Right lobe of liver (tissue), 6 donors: ENCODE measurements around the gene NHSL2. TPM values are rescaled to one million over a fixed set of nuclear protein-coding genes. Genes with fewer than 3 reads are reported as not detected.

Source experiments
- ATAC-seq, 4 donors: fragments of 200-7000 bp; cut with Tn5 transposase; one replicate each; pipeline ENCODE4 v1.9.1; 2020; ENCODE audit warnings: mild to moderate bottlenecking in 4 of 4, moderate library complexity in 4 of 4
- DNase-seq, 3 donors: peaks; one replicate each; pipeline ENCODE4 v3.0.0-alpha.2; 2020
- H3K27ac ChIP-seq, 3 donors: fragments of 200-600 bp; one replicate each; pipeline ENCODE4 v1.8.0; 2022
- H3K27me3 ChIP-seq, 2 donors: fragments of 200-600 bp; one replicate each; pipeline ENCODE4 v1.8.0; 2022
- H3K36me3 ChIP-seq, 4 donors: fragments of 200-600 bp; sonication (generic) in 1 of 4; one replicate each; pipeline versions ENCODE4 v1.5.1 to v1.8.0; 2017 to 2022; ENCODE audit warnings: control low read depth in 1 of 4
- H3K4me1 ChIP-seq, 4 donors: fragments of 200-600 bp; sonication (generic) in 1 of 4; one replicate each; pipeline versions ENCODE4 v1.5.1 to v1.8.0; 2017 to 2022; ENCODE audit warnings: control low read depth in 1 of 4
- H3K4me3 ChIP-seq, 3 donors: fragments of 200-600 bp; one replicate each; pipeline ENCODE4 v1.8.0; 2022
- H3K9me3 ChIP-seq, 4 donors: fragments of 200-600 bp; sonication (generic) in 1 of 4; one replicate each; pipeline versions ENCODE4 v1.5.1 to v1.8.0; 2017 to 2022; ENCODE audit warnings: control low read depth in 1 of 4
- POLR2A ChIP-seq: fragments of 450-650 bp; IDR thresholded peaks from one replicate; pipeline ENCODE4 v1.6.1; 2017; ENCODE audit warnings: antibody characterized with exemption, mild to moderate bottlenecking
- WGBS: methylation state at CpG from one replicate; pipeline ENCODE4 v1.1.6; 2018; ENCODE audit warnings: low coverage, low lambda C conversion rate; ENCODE audit not compliant: insufficient coverage; ENCODE audit errors: missing lambda C conversion rate; 5-methylcytosine and 5-hydroxymethylcytosine counted together
- intact Hi-C, 2 donors: fragments of 100-400 bp; cut with DNase I; formaldehyde crosslinking; loops; one replicate each; pipeline versions ENCODE4 v1.11.2 to v1.14.1; 2022
- total RNA-seq, 6 experiments: library from RNA; depleted of rRNA in 2 of 6; stranded (reverse); fragments of >200 nt in 2 of 6; fragmentation: NEBNext Ultra II Directional in 3 of 6; extraction: Animal tissue kit (Norgen Biotek cat#: 25700) in 3 of 6; gene quantifications; one replicate each; pipeline versions ENCODE4 v1.1.0 to v1.2.4, GENCODE V29; 2016 to 2023
- TF ChIP-seq, protein P1 (sequence below), 4 donors: fragments of 200-600 bp in 3 of 4; fragments of 450-650 bp in 1 of 4; IDR thresholded peaks; one replicate each; pipeline versions ENCODE4 v1.5.1 to v1.8.0; 2016 to 2022; ENCODE audit warnings: antibody characterized with exemption in 4 of 4, mild to moderate bottlenecking in 2 of 4
- donor health status: DM: no; HTN: yes; CAD: no.
- donor health status: DM: no; HTN: no; CAD: no.
- donor health status: DM: no; HTN: no; CAD: no.
- donor health status: DM: no; HTN: yes; CAD: no.
- donor health status: DM: no; HTN: yes; CAD: no.

NHSL2 gene
- total RNA-seq, 6 experiments from 2014 or later = 0.81 to 2.1 (median 1.3) TPM

DNA sequence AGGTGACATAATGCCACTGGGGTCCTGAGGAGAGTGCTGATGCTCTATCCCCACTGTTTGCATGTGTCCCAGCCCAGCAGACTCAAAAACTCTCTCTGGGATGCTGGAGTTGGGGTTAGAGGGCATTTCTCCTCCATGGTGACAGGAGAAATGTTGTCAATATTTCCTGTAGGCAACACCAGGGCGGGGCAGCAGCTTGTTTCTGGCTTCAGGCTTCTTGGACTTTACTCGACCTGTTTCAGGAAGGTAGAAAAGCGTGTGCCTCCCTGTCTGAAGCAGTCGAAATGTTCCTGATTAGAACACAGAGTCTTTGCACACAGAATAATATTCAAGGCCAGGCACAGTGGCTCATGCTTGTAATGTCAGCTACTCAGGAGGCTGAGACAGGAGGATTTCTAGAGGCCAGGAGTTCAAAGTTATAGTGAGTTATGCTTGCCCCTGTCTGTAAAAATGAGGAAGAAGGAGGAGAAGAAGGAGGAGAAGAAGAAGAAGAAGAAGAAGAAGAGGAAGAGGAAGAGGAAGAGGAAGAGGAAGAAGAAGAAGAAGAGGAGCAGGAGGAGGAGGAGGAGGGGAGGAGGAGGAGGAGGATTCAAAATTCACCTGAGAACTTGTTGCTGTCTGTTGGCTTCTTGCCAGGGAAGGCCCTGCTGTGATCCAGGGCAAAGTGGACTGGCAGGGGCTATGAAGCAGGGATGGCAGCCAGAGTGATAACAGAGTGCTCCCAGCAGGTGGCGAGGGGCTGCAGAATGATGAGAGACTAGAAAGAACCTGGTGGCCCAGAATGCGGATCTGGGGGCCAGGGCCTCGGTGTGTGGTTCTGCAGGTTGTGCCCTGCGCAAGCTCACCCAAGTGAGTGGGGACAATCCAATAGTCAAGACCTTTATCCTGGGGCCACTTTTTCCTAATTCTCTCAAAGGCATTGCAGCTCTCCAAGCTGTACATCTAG, 138.1 kb downstream of the NHSL2 start:
- no peak overlapping the region for H3K4me3 ChIP-seq
- ATAC-seq = no peak
- H3K9me3 ChIP-seq = no peaks in the 10 kb centered on the region
- H3K27ac ChIP-seq = no peak overlapping the region
- H3K27me3 ChIP-seq = no peaks in the 10 kb centered on the region
- TF ChIP-seq, protein P1, sequence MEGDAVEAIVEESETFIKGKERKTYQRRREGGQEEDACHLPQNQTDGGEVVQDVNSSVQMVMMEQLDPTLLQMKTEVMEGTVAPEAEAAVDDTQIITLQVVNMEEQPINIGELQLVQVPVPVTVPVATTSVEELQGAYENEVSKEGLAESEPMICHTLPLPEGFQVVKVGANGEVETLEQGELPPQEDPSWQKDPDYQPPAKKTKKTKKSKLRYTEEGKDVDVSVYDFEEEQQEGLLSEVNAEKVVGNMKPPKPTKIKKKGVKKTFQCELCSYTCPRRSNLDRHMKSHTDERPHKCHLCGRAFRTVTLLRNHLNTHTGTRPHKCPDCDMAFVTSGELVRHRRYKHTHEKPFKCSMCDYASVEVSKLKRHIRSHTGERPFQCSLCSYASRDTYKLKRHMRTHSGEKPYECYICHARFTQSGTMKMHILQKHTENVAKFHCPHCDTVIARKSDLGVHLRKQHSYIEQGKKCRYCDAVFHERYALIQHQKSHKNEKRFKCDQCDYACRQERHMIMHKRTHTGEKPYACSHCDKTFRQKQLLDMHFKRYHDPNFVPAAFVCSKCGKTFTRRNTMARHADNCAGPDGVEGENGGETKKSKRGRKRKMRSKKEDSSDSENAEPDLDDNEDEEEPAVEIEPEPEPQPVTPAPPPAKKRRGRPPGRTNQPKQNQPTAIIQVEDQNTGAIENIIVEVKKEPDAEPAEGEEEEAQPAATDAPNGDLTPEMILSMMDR (IDR thresholded peaks at IDR 0.05) = no peak
- TF ChIP-seq POLR2A = no peak
- DNase-seq = no peak
- intact Hi-C loops = no loop called here
- 15% methylated on average over 4 of the region's 8 CpGs for WGBS
- H3K4me1 ChIP-seq = no peaks in the 10 kb centered on the region
- no peaks in the 10 kb centered on the region for H3K36me3 ChIP-seq

DNA sequence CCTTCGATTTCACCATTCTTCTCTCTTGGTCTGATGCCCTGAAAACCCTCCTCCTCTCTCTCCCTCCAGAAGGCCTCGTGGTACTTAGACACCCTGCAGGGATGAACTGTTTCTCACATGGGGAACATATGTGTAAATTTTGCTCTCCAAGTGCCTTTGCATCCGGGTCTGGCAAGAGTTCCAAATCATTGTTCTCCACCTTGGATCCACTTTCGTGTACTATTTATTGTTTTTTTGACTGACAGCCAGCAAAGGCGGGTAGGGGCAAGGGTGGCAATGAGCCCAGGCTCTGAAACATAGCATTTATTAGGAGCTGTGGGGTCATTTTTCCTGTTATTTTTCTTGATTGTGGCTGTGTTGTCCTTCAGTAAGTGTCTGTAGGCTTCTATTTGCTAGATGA, 139.4 kb downstream of the NHSL2 start:
- Histone ChIP-seq H3K27ac (no peak overlapping the region), H3K4me3 (no peak overlapping the region), H3K4me1 (no peaks in the 10 kb centered on the region), H3K36me3 (no peaks in the 10 kb centered on the region), H3K27me3 (peaks cover 0 to 5% of the 10 kb centered on the region in 2 donors), H3K9me3 (no peaks in the 10 kb centered on the region)
- ATAC-seq (no peak), DNase-seq (no peak)
- 57% methylated on average over 5 of the region's 5 CpGs for WGBS
- intact Hi-C loops = no loop called here
- TF ChIP-seq, protein P1 (IDR thresholded peaks at IDR 0.05) = no peak
- TF ChIP-seq POLR2A = no peak

DNA sequence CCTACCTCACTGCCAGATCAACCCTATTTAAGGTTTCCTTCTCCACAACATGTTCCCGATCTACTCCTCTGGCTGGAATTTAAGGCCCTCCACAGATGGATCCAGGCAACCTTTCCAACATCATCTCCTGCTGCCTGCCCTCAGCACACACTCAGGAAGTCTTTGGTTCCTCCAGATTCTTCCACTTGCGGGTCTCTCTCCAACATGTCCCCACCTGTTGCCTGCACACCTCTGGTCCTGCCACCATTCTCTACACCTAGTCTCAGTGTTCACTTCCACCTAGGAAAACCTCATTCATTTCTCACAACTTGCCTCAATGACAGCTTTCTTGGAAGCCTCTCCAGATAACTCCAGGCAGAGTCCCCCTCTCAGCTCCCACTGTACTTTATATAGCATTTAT, 140.9 kb downstream of the NHSL2 start:
- Histone ChIP-seq H3K4me3 (no peak overlapping the region), H3K27me3 (peaks cover 0 to 5% of the 10 kb centered on the region in 2 donors), H3K36me3 (no peaks in the 10 kb centered on the region), H3K4me1 (no peaks in the 10 kb centered on the region), H3K9me3 (no peaks in the 10 kb centered on the region), H3K27ac (no peak overlapping the region)
- intact Hi-C loops = no loop called here
- ATAC-seq = no peak
- DNase-seq = no peak
- TF ChIP-seq POLR2A = no peak
- TF ChIP-seq, protein P1 (IDR thresholded peaks at IDR 0.05) = no peak
- WGBS = 71% methylated on average over 1 of the region's 2 CpGs

DNA sequence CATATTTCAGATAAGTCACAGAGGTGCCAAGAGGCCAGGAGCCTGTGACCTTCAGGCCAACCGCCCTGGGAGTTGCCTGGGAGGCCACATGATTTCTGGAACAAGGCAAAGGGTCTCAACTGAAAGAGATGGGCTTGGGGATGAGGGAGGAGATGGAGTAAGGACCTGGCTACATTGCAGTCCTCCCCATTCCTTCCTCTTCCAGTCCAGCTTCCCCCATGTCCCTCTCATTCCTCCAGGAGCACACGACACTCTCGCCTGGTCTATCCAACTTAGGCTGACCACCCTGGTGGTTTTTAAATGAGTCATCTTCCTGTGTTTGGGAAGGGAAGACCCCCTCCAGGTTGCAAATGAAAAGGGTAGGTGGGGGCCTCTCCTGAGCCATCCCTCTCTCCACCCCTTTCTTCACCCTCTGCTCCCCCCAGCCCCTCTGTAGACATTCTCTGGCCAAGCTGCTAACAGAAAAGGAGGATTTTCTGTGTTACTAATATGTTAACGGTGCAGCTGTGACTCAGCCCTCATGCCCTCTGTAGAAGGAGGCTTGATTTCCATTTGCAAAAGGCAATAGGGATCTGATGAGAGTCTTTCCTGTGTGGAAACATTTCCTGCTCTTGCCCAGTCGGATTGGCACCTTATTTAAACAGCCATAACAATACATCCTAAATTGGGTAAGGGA, 141.9 kb downstream of the NHSL2 start:
- peaks cover 0 to 5% of the 10 kb centered on the region in 2 donors for H3K27me3 ChIP-seq
- ATAC-seq (no peak), DNase-seq (no peak)
- WGBS = 49% methylated on average over 4 of the region's 5 CpGs
- no peak overlapping the region for H3K27ac ChIP-seq
- TF ChIP-seq, protein P1 (IDR thresholded peaks at IDR 0.05) = no peak
- no peak for TF ChIP-seq POLR2A
- no peaks in the 10 kb centered on the region for H3K9me3 ChIP-seq
- H3K4me1 ChIP-seq = no peaks in the 10 kb centered on the region
- no peaks in the 10 kb centered on the region for H3K36me3 ChIP-seq
- no peak overlapping the region for H3K4me3 ChIP-seq
- intact Hi-C loops = no loop called here
